ENCODE data around the gene RNF43. TPM values are rescaled to one million over a fixed set of nuclear protein-coding genes. Genes with fewer than 3 reads are reported as not detected.

Gene RNF43
- total and polyA plus RNA-seq, 2 of the 13 experiments (the other 11 are each of a cell fraction or from before 2014, with no cell fraction given), result 31.0 to 53.4 TPM

DNA sequence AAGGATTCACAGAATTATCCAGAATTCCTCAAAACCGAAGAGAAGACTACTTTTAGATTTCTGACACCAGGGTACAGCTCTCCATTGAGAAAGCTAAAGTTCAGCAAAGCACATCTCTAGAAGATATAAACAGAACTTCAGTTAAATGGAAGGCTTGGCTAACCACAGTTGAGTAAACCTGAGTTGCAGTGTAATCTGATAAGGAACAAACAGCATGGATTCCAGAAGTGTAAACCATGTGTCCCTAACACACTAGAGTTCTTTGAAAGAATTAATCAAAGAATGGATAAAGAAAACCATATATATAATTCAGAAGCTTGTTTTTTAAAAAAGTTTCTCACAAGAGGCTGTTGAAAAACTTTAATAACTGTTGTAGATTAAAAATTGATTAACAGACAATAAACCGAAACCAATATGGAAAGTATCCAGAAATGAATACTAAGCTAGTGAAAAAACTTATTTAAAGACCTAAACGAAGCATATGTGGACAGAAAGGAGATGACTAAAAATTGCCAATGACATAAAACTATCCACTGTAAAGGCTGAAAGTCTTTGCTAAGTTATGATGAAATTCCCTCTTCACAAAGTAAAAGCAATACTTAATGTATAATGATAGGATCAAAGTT is 4.3 kb downstream of the RNF43 start (continued):
- TF ChIP-seq, protein P1, sequence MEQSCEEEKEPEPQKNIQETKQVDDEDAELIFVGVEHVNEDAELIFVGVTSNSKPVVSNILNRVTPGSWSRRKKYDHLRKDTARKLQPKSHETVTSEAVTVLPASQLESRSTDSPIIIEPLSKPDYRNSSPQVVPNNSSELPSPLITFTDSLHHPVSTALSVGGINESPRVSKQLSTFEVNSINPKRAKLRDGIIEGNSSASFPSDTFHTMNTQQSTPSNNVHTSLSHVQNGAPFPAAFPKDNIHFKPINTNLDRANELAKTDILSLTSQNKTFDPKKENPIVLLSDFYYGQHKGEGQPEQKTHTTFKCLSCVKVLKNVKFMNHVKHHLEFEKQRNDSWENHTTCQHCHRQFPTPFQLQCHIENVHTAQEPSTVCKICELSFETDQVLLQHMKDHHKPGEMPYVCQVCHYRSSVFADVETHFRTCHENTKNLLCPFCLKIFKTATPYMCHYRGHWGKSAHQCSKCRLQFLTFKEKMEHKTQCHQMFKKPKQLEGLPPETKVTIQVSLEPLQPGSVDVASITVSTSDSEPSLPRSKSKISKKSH (CRISPR knock-in tag; IDR thresholded peaks at IDR 0.05; ENCODE audit: borderline replicate concordance), result no peak
- TF ChIP-seq YEATS2 (CRISPR knock-in tag; IDR thresholded peaks at IDR 0.05; ENCODE audit: borderline replicate concordance) (peak; percentile 56; the same call in 1 of the 2 replicates), ETV6 (CRISPR knock-in tag; conservative IDR thresholded peaks at IDR 0.05) (no peak), ZNF383 (CRISPR knock-in tag; IDR thresholded peaks at IDR 0.05; ENCODE audit: borderline replicate concordance) (no peak), ZNF780A (CRISPR knock-in tag; IDR thresholded peaks at IDR 0.05) (no peak), MIER2 (CRISPR knock-in tag; IDR thresholded peaks at IDR 0.05) (no peak), HMG20B (CRISPR knock-in tag; conservative IDR thresholded peaks at IDR 0.05) (no peak), ARHGAP35 (CRISPR knock-in tag; IDR thresholded peaks at IDR 0.05; ENCODE audit: borderline replicate concordance) (no peak), CREB1 (IDR thresholded peaks at IDR 0.05) (no peak), CREB1 (CRISPR knock-in tag; IDR thresholded peaks at IDR 0.05) (peak; percentile 48; the same call in 1 of the 2 replicates), ZSCAN31 (CRISPR knock-in tag; IDR thresholded peaks at IDR 0.05; ENCODE audit: low read depth) (no peak), SOX13 (IDR thresholded peaks at IDR 0.05) (no peak), SOX13 (CRISPR knock-in tag; conservative IDR thresholded peaks at IDR 0.05 in 1 of 2, IDR thresholded peaks at IDR 0.05 in 1 of 2) (peak in 1 of 2 experiments; percentile 86; a peak in 2 of 4 replicates)
- TF ChIP-seq, protein P2, sequence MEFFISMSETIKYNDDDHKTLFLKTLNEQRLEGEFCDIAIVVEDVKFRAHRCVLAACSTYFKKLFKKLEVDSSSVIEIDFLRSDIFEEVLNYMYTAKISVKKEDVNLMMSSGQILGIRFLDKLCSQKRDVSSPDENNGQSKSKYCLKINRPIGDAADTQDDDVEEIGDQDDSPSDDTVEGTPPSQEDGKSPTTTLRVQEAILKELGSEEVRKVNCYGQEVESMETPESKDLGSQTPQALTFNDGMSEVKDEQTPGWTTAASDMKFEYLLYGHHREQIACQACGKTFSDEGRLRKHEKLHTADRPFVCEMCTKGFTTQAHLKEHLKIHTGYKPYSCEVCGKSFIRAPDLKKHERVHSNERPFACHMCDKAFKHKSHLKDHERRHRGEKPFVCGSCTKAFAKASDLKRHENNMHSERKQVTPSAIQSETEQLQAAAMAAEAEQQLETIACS (CRISPR knock-in tag; IDR thresholded peaks at IDR 0.05), result no peak
- TF ChIP-seq, protein P3, sequence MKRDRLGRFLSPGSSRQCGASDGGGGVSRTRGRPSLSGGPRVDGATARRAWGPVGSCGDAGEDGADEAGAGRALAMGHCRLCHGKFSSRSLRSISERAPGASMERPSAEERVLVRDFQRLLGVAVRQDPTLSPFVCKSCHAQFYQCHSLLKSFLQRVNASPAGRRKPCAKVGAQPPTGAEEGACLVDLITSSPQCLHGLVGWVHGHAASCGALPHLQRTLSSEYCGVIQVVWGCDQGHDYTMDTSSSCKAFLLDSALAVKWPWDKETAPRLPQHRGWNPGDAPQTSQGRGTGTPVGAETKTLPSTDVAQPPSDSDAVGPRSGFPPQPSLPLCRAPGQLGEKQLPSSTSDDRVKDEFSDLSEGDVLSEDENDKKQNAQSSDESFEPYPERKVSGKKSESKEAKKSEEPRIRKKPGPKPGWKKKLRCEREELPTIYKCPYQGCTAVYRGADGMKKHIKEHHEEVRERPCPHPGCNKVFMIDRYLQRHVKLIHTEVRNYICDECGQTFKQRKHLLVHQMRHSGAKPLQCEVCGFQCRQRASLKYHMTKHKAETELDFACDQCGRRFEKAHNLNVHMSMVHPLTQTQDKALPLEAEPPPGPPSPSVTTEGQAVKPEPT (CRISPR knock-in tag; IDR thresholded peaks at IDR 0.05; ENCODE audit: low read depth), result no peak
- TF ChIP-seq, protein P4, sequence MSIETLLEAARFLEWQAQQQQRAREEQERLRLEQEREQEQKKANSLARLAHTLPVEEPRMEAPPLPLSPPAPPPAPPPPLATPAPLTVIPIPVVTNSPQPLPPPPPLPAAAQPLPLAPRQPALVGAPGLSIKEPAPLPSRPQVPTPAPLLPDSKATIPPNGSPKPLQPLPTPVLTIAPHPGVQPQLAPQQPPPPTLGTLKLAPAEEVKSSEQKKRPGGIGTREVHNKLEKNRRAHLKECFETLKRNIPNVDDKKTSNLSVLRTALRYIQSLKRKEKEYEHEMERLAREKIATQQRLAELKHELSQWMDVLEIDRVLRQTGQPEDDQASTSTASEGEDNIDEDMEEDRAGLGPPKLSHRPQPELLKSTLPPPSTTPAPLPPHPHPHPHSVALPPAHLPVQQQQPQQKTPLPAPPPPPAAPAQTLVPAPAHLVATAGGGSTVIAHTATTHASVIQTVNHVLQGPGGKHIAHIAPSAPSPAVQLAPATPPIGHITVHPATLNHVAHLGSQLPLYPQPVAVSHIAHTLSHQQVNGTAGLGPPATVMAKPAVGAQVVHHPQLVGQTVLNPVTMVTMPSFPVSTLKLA (IDR thresholded peaks at IDR 0.05), result peak; percentile 12; the same call in 1 of the 2 replicates
- TF ChIP-seq, protein P5, sequence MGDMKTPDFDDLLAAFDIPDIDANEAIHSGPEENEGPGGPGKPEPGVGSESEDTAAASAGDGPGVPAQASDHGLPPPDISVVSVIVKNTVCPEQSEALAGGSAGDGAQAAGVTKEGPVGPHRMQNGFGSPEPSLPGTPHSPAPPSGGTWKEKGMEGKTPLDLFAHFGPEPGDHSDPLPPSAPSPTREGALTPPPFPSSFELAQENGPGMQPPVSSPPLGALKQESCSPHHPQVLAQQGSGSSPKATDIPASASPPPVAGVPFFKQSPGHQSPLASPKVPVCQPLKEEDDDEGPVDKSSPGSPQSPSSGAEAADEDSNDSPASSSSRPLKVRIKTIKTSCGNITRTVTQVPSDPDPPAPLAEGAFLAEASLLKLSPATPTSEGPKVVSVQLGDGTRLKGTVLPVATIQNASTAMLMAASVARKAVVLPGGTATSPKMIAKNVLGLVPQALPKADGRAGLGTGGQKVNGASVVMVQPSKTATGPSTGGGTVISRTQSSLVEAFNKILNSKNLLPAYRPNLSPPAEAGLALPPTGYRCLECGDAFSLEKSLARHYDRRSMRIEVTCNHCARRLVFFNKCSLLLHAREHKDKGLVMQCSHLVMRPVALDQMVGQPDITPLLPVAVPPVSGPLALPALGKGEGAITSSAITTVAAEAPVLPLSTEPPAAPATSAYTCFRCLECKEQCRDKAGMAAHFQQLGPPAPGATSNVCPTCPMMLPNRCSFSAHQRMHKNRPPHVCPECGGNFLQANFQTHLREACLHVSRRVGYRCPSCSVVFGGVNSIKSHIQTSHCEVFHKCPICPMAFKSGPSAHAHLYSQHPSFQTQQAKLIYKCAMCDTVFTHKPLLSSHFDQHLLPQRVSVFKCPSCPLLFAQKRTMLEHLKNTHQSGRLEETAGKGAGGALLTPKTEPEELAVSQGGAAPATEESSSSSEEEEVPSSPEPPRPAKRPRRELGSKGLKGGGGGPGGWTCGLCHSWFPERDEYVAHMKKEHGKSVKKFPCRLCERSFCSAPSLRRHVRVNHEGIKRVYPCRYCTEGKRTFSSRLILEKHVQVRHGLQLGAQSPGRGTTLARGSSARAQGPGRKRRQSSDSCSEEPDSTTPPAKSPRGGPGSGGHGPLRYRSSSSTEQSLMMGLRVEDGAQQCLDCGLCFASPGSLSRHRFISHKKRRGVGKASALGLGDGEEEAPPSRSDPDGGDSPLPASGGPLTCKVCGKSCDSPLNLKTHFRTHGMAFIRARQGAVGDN (CRISPR knock-in tag; IDR thresholded peaks at IDR 0.05), result no peak
